ENCODE measurements around the gene CPEB1.
"Not testable (repeated sequence)": the region's sequence is repeated elsewhere in the genome, so short reads cannot be mapped to it uniquely, and the experiment has no call there.

The CPEB1 gene

DNA sequence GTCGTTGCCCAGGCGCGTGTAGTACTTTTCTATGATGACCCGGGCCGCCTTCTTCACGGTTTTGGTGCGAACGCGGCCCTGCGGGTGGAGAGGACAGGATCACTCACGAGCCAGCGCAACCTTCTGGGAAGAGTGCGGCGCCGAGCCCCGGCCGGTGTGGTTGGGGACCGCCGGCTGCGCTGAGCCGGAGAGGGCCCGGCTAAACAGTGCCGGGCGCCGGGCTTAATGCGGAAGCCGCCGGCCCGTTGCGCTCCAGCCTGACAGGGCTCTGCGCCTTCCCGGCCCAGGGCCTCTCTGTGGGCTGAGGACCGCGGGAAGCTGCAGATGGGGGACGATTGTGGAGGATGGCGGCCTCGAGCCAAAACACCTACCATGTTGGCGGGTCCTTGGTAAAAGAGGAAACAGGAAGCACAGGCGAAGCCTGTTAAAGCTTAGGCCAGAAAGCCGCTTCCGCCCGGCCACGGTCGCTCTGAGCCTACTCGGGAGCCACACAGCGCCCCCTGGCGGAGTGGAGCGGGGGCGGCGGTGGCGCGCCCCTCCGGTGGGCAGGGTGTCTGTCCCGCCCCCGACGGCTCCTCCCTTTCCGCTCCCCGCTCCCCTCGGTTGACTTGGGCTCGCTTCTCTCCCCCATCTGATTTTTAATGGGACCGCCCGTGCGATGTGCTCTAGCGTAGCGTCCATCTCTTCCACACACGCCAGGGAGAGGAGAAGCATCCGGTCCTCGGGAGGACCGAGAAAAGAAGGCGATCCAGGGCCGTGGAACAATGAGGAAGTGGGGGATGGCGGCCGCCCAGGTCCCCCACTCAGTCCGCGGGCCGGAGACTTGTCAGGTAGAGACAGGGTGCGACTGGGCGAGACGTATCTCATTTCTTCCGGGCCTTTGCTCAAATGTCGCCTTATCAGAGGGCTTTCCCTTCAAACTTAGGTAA, 106.8 kb downstream of the CPEB1 start, which contains the start of gene RPS17:
Gene RPS17, minus strand, starts transcription at position 403 of the 929 bp plus-strand sequence. Its CDS starts 29 bp downstream, at position 374.
- peak; percentile 97 for DNase-seq

DNA sequence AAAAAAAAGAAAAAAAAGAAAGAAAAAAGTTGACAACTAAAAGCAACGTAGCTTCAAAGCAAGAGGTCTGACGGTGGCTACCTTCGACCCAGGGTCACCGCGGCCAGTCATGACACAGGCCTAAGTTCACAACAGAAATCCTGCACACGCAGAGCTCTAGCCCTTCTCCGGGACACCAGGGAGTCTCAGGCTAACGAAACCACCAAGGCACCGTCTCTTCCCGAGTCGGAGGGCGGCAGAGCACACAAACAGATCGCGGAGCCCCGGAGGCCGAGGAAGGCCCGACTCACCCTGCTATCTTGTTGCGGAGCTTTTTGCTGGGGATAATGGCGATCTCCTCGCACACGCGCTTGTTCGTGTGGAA, 107.5 kb downstream of the CPEB1 start:
- DNase-seq, result peak in 1 of 2 experiments; percentile 21

DNA sequence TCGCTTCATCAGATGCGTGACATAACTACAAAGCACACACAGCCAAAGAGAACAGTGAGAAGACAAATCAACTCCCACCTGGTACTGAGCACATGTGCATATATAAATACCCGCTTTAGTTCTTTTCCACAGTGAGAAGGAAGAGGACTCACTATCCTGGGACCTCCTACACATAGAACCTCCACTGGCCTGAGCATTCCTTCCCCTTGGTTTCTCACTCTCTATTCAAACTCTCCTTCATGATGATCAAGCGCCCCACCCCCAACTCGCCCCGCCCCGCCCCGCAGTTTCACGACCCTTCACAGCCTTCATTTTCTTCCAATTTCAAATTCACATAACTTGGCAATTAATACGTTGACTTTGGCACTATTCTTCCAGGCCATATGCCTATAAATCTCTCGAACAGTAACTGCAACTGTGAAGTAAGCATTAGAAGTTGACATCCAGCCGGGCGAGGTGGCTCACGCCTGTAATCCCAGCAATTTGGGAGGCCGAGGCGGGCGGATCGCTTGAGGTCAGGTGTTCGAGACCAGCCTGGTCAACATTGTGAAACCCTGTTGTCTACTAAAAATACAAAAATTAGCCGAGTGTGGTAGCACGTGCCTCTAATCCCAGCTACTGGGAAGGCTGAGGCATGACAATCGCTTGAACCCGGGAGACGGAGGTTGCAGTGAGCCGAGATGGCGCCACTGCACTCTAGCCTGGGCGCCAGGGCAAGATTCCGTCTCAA, 108.0 kb downstream of the CPEB1 start:
- DNase-seq, result no peak

DNA sequence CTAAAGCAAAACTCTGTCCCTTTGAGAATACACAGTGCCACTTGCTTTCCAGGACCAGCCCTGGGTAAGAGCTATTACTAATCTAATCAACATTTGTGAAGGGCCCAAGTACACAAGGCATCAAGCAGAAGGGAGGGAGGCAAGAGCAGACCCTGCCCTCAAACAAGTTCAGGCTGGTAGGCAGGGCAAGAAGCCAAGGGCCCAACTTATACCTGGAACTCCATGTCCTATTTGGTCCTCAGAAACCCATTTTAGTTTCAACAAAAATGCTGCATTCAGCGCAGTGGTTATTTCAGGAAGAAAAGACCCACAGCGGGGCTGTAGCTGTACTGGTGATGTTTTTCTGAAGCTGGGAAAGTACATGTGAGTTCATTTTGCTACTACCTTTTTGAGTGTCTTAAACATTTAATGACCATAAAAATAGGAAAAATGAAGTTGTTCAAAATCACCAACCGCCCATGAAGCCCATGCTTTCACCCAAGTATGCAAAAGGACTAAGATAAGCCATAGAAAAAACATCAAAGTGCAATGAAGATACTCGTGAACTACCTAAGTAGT, 109.7 kb downstream of the CPEB1 start:
- no peak for DNase-seq

DNA sequence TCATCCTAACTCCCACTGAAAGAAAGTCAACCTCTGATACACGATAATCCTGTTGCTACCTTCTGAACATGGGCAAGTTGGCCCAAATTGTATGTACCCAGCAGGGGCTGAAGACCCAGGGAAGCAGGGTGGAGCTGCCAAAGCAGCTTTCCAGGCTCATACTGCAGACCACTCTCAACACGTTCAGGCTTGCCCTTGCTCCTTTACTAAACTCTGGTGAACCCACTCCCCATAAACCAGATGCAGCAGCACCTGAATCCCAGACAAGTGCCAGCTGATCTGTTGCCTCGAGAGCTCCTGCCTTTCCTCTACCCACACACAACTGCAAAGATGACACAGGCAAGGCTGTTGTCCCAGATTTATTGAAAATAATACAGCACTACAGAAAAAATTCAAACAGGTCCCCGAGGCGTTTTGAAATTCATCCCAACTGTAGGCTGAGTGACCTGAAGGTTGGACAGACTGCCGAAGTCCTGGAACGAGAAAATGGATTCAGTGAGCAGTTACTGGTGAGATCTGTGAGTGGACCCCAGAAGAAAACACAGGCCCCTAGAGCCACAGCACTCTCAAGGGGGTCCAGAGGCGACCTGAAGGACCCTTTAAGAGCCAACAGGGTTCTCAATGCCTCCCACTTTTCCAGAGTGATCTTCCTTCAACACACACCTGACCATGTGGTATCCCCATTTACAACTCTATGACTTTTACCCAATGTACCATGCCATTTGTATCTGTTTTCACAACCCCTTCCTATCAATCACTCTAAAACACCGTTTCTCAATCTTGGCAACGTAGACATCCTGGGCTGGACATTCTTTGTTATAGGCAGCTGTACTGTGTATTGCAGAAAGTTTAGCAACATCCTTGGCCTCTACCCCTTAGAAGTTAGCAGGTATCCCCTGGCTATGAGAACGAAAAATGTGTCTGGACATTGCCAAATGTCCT, 110.5 kb downstream of the CPEB1 start:
- DNase-seq, result no peak

DNA sequence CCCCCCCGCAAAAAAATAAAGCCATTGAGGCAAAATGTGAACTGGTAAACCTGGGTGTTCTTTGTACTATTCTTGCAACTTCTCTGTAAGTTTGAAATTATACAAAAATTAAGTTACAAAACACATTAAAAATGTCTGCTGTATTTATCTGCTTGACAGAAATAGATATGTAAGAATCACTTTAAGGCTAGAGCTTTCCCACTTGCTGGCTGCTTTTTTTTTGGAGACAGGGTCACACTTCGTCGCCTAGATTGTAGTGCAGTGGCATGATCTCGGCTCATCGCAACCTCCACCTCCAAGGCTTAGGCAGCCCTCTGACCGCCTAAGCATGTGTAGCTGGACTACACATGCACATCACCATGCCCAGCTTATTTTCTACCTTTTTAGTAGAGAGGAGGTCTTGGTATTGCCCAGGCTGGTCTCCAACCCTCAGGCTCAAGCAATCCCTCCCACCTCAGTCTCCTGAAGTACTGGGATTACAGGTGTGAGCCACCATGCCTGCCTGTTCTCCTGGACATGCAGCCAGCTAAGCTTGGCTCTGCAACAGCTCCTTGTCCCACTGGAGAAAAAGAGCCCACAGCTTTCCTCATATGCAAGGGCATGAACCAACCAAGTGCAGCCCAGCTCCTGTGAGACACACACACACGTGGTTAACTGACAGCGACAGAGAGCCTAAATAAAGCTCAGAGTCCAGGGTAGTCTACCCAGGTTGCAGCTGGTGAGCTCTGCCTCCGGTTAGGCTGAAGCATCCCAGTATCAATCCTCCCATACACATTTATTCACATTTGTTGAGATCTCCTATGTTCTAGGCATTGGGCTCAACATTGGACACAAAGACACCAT, 111.4 kb downstream of the CPEB1 start:
- DNase-seq, result no peak

DNA sequence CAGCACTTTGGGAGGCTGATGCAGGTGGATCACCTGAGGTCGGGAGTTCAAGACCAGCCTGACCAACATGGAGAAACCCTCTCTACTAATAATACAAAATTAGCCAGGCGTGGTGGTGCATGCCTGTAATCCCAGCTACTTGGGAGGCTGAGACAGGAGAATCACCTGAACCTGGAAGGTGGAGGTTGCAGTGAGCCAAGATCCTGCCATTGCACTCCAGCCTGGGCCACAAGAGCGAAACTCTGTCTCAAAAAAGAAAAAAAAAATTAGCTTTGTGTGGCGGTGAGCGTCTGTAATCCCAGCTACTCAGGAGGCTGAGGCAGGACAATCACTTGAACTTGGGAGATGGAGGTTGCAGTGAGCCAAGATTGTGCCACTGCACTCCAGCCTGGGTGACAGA, 112.0 kb downstream of the CPEB1 start:
- DNase-seq, result not testable (repeated sequence)

DNA sequence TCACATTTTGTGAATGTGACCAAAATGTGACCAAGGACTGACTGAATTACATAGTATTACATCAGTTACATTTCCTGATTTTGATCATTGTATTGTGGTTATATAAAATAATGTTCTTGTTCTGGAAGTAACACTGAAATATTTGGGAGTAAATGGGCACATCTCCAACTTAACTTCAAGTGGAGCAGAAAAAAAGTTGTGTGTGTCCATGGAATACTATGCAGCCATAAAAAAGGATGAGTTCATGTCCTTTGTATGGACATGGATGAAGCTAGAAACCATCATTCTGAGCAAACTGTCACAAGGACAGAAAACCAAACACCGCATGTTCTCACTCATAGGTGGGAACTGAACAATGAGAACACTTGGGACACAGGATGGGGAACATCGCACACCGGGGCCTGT, 112.7 kb downstream of the CPEB1 start:
- not testable (repeated sequence) for DNase-seq

DNA sequence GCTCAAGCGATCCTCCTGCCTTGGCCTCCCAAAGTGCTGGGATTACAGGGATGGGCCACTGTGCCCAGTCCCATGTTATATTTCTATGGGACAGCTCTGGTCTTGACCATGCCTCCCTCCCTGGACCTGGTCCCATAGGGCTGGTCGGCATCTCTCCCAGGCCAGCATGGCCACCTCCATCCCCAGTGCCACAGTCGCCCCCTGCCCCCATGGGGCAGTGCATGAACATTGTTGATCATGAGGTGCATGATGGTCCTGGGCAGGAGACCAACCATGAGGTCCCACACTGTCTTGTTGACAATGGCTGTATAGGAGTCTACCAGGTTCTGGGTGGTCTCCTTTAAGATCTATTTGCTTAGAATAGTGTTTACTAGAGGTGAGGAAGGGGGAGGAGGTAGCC, 113.4 kb downstream of the CPEB1 start:
- no peak for DNase-seq

DNA sequence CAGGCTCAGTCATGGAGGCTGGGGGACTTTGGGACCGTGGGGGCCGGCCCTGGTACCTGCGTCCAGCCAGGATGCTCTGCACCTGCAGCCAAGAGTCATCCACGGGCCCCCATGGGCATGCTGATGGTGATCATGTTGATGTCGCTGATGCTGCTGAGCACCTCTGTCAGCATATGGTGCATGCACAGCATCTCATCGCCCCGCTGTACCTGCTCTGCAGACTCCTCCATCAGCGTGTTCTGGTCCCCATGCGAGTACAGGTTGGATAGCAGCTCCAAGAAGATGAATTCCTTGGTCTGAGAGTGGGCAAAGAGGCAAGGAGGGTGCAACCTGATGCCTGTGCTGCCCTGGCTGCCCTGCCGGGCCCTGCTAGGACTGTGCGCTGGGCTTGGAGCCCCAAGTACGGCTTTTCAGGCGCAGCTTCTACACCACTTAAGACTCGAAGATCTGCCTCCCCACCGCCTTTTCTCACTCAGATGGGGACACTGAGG, 114.1 kb downstream of the CPEB1 start:
- DNase-seq, result no peak

DNA sequence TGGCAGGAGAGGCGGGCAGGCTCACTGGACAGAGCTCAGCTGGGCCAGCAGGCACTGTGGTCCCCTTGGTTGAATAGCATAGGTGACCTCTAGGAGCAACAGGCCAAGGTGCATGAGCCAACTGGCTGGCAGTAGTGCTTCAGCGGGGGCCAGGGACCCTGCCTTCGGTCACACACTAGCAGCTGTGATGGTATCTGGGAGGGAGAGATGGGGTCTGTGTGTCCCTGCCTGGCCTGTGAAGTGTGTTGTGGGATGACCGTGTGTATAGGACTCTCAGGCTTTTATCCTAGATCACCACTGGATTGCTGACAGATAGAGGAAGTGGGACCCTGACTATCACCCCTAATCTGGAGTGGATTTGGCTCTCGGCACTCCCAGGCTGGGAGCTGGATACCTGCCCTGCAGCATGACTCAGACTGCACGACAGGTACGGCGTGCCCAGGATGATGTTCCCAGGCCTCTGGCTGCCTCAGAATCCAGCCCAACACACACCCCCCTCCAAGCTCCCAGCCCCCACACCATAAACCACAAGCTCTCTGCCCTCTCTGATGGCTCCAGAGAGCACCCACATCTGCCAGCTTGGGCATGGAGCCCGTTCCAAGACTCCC, 114.7 kb downstream of the CPEB1 start:
- no peak for DNase-seq

DNA sequence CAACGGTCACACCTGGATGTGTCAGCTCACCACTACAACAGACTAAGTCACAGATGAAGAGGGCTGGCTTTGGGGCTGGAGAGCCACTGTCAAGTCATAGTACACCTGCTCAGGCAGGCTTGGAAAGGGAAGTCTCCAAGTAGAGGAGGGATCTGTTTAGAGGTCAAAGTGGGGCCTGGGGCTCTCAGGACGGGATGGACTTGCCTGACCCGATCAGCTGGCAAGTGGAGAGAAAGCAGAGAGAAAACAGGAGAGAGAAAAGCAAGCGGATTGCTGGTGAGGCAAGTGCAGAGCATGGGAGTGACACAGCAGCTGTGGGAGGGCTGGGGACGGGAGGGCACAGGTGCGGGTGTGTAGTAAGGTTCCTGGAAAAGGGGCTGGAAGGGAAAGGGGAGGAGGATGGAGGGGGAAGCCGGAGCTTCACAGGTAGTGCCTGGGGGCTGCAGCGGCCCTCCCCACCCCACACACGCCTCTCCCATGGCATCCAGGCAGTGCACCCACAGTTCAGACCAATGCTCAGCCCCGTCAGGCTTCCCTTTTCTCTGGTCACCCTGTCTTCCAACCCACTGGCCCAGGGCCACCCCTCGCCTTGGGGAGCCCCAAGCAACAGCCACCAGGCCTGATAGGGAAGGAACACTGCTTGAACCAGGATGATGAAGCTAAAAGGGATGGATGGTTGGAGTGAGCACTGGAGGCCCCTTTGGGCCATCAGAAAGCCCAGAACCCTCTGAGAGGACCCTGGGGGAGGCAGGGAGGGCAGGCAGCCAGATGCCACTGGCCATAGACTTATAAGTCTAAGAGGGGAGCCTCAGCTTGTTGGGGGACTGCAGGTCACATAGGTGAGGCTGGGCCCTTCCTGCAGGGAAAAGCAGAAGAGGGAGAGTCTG, 115.4 kb downstream of the CPEB1 start:
- no peak for DNase-seq

DNA sequence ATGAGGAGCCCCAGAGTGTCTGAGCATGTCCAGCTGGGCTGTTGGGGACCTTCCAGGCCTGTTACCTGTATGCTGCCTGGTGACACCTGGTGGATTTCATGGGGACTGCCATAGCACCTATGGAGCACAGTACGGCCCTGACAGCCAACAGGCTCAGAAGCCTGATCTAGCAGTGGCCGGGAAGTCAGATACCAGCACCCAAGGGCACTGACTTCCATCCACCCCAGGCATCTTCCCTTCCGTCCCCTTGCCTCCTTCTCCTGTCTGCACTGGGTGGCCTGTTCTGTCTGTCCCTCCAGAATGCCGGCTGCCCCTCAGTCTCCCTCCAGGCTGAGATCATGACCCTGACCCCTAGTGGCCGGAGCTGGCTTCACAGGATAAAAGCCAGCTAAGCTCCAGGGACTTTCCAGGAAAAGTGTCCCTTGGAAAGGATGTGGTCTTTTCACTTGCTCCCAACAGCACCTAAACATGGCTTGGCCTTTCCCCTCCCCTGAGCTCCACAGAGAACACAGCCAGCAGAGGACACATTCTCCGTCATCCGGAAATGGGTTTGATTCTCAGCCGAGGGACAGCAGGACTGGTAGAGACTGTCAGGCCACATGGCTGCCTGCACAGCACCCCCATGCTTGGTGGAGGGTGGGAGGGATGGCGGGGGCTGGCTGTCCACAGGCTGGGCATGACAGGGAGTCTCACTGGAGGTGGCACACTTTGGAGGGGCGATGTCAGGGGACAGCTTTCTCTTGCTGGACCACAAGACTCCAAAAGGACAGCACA, 116.4 kb downstream of the CPEB1 start:
- peak; percentile 65 to 68 for DNase-seq

DNA sequence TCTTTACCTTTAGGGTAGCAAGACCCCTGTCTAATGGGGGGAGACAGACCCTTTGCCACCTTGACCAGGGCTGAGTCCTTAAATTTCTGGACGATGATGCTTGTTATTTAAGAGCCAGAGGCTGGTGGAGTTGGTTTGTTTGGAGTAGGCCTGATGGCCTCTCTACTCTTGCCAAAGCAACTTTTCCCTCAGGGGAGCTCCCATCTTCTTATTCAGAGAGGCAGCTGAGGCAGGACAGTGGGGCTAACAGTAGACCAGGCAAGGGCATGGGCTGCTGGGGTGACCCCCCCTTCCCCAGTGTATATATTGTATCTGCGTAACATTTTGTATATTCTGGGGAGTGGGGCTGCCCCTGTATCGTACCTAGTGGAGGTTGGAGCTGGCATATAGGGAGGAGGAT, 117.2 kb downstream of the CPEB1 start:
- no peak for DNase-seq

DNA sequence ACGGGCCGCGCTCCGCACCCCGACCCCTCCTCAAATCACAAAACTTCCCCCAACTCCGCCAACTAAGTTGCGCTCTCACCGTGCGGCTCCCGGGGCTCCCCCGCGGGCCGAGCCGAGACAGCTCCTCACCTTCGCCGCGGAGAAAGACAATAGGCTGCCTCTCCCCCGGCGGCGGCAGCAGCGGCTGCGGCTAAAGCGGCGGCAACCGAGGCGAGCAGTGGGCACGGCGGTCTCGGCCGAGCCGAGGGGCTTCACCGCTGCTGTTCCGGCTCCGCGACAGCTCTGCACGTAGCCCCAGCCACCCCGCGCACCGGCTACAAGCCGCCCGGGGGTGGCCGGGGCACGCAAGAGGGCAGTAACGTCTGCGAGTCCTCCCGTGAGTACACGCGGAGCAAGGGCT, 133.6 kb downstream of the CPEB1 start:
- not testable (repeated sequence) for DNase-seq

DNA sequence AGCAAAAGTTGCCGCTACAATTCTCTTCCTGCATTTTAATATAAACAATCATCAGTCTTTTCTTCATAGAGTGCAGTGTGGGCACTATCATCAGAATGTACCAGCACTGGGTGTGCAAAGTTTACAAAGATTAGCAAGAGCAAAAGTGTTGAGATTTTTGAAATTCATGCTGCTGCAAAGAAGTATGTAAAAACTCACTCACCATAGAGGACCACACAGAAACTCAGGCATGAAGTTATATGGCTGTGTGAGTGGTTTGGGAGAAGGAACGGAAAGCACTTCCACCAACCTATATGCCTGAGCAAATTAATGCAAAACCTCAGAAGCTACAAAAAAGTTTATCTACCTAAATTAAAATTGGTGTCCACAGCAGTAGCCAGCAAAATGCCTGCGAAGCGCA, 139.5 kb downstream of the CPEB1 start:
- DNase-seq, result not testable (repeated sequence)

DNA sequence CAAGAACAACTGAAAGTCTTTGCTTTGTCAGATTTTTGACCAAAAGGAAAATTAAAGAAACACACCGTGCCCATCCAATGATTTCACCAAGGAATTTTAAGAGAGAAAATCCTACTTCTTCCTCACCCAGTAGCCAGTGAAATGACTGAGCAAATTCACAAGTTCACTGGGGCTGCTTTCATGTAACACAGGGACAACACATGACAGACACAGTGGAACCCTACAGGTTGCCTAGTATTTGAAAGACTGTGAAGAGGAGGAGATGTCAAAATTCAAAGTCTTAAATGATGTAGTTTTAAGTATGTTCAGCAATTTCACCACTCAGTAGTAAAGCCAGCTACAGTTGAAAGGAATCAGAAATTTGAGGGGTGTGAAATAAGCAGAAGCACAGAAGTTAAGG, 140.1 kb downstream of the CPEB1 start:
- DNase-seq, result not testable (repeated sequence)

DNA sequence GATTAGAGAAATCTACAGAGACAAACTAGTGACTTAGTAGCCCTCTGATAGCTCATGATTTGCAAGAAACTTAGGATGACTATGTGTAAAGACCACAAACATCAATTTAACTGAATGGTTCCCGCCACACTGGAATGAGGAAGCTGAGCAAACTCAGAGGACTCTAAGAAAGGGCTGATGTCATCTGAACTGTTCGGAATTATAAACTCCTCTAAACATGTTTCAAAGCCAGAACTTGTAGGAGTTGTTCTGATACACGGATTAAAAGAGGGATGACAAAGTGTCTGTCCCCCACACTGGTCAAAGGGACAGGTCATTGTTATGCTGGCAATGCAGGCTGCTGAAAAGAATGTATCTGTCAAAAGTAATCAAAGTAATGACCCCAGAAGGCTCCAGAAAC, 141.3 kb downstream of the CPEB1 start:
- not testable (repeated sequence) for DNase-seq

DNA sequence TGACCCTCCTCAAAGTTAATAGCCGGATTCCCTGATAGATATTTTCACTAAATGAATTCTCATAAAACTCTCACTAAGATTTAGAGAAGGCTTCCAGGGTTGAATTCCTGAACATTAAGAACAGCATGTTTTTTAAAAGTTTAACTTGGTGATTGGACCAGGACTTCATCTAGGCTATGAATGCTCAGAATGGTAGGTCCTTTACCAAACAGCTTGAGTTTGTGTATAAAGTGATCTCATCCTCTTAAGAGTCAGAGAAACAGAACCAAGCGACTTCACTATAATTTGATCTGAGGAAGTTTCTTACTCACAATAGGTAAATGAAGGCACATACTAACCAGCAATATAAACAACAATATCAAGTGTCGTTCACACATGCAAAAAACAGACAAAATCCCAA, 143.1 kb downstream of the CPEB1 start:
- DNase-seq, result not testable (repeated sequence)
